Breast epithelium (tissue), 3 donors: ENCODE results near the gene BABAM2.

ENCODE experiments used
- CTCF ChIP-seq, 3 donors: fragments of 450-650 bp; IDR thresholded peaks; one replicate each; pipeline ENCODE4 v1.5.1; 2016 to 2017; ENCODE audit warnings: antibody characterized with exemption in 3 of 3, mild to moderate bottlenecking in 3 of 3, moderate library complexity in 3 of 3
- POLR2AphosphoS5 ChIP-seq, 3 donors: sonication (generic); formaldehyde crosslinking; IDR thresholded peaks; one replicate each; pipeline ENCODE4 v1.6.1; 2017; ENCODE audit warnings: antibody characterized with exemption in 3 of 3

DNA sequence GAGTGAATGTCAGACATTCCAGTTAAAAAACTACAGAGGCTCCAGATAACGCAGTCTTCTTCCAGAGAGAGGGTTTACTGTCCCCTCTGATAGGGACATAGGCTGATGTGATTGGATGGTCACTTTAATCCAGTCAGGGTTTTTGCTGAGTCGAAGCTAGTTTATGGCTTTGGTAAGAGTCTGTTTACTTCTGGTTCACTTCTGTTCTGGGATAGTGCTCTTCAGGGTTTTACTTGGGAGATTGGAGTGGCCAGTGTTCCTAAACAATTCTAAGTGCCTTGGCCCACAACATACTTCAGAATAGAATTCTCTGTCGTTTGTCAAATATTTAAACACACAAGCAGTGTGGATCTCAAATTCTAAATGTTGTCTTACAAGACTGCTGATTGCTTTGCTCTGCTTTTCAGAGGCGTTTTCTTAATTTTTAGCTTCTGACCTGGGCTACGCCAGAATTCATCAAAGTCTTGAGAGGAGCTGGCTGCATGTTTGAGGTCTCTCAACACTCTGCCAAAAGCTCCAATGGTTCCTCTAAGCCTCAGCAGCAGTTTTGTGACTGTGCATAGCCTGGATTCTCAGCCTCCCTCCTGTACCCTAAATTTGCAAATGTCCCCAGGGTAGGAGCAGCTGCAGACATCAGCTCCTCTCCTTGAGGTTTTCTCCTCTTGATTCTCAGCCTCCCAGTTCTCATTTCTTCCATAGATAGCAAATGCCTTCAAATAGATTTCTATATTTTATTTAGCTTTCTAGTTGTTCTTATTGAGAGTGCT is 105.8 kb downstream of the BABAM2 start:
- TF ChIP-seq CTCF (IDR thresholded peaks at IDR 0.05) (no peak), POLR2AphosphoS5 (IDR thresholded peaks at IDR 0.05) (no peak)
